Subcutaneous adipose tissue (tissue), 4 donors: ENCODE results near the gene CRTAC1. TPM values are rescaled to one million over a fixed set of nuclear protein-coding genes. Genes with fewer than 3 reads are reported as not detected.

Experiments
- CTCF ChIP-seq: fragments of 450-650 bp; IDR thresholded peaks from one replicate; pipeline ENCODE4 v1.5.1; 2016; ENCODE audit warnings: low read depth, mild to moderate bottlenecking, control low read depth, antibody characterized with exemption, moderate library complexity
- total RNA-seq, 4 donors: library from RNA; depleted of rRNA; stranded (reverse); fragments of >200 nt; gene quantifications; one replicate each; pipeline ENCODE4 v1.1.0, GENCODE V29; 2016

CRTAC1 gene
- total RNA-seq, 4 donors from 2014 or later, result 0.51 to 1.5 (median 0.72) TPM

GRCh38 chr10:97907211-97907610 is 123.2 kb downstream of the CRTAC1 start:
- TF ChIP-seq CTCF, result no peak

GRCh38 chr10:97905276-97905675 is 125.1 kb downstream of the CRTAC1 start:
- no peak for TF ChIP-seq CTCF

- TF ChIP-seq CTCF, result no peak
These were observed 125.8 kb downstream of the CRTAC1 start for GRCh38 chr10:97904576-97904975.

GRCh38 chr10:97904018-97904381 is 126.4 kb downstream of the CRTAC1 start:
- TF ChIP-seq CTCF, result no peak

GRCh38 chr10:97903128-97904017 is 127.0 kb downstream of the CRTAC1 start:
- no peak for TF ChIP-seq CTCF

GRCh38 chr10:97901381-97901780 is 129.0 kb downstream of the CRTAC1 start:
- no peak for TF ChIP-seq CTCF

GRCh38 chr10:97898429-97898828 is 132.0 kb downstream of the CRTAC1 start:
- TF ChIP-seq CTCF, result no peak
